Keratinocyte (primary cell): ENCODE data around the gene DCDC2C. TPM values are rescaled to one million over a fixed set of nuclear protein-coding genes. Genes with fewer than 3 reads are reported as not detected.
A peak's percentile ranks its signal among the peaks of the same experiment; 100 is the strongest.
"Not testable (repeated sequence)": the region's sequence is repeated elsewhere in the genome, so short reads cannot be mapped to it uniquely, and the experiment has no call there.

Experiments
- DNase-seq: peaks from one replicate; pipeline ENCODE4 v3.0.0-alpha.2; 2011; ENCODE audit warnings: low read depth, missing footprints, low spot score
- FAIRE-seq: peaks from 2 replicates; lab custom pipeline; 2011; peaks lifted over from hg19 to GRCh38; lab: Jason Lieb, UNC
- H2AFZ ChIP-seq: 2 replicates; pipeline ENCODE4 v1.6.0; 2012; ENCODE audit warnings: low read length, control low read depth, inconsistent platforms; ENCODE audit not compliant: control insufficient read depth
- H3K27ac ChIP-seq: 2 replicates; pipeline ENCODE4 v1.5.1; 2011; ENCODE audit warnings: low read length; ENCODE audit not compliant: control insufficient read depth, insufficient read depth
- H3K27me3 ChIP-seq: 3 replicates; pipeline ENCODE4 v1.6.0; 2011; ENCODE audit warnings: low read length; ENCODE audit not compliant: control insufficient read depth, insufficient read depth; ENCODE audit errors: extremely low read depth
- H3K36me3 ChIP-seq, 2 experiments: 2 replicates in 1 of 2; 3 replicates in 1 of 2; pipeline ENCODE4 v1.5.1; 2011; ENCODE audit warnings: low read length in 2 of 2, mild to moderate bottlenecking in 1 of 2; ENCODE audit not compliant: control insufficient read depth in 2 of 2, insufficient read depth in 2 of 2; ENCODE audit errors: extremely low read depth in 1 of 2
- H3K4me1 ChIP-seq: 3 replicates; pipeline ENCODE4 v1.5.1; 2011; ENCODE audit warnings: low read length; ENCODE audit not compliant: control insufficient read depth, insufficient read depth; ENCODE audit errors: extremely low read depth
- H3K4me2 ChIP-seq: 3 replicates; pipeline ENCODE4 v1.6.0; 2011; ENCODE audit warnings: low read depth, low read length; ENCODE audit not compliant: control insufficient read depth, insufficient read depth; ENCODE audit errors: extremely low read depth
- H3K4me3 ChIP-seq, 3 experiments: fragments of 200-600 bp in 1 of 3; sonication (generic) in 1 of 3; 2 replicates in 2 of 3; 3 replicates in 1 of 3; pipeline ENCODE4 v1.5.1; 2011 to 2016; ENCODE audit warnings: low read length in 3 of 3, mild to moderate bottlenecking in 3 of 3, control low read depth in 2 of 3, inconsistent platforms in 1 of 3, low read depth in 1 of 3, mixed read lengths in 1 of 3, mixed run types in 1 of 3, moderate library complexity in 1 of 3; ENCODE audit not compliant: control insufficient read depth in 2 of 3, insufficient read depth in 2 of 3; ENCODE audit errors: extremely low read depth in 1 of 3
- H3K79me2 ChIP-seq: 2 replicates; pipeline ENCODE4 v1.6.0; 2012; ENCODE audit warnings: low read length; ENCODE audit not compliant: control insufficient read depth, insufficient read depth
- H3K9ac ChIP-seq: 3 replicates; pipeline ENCODE4 v1.6.0; 2011; ENCODE audit warnings: low read length; ENCODE audit not compliant: control insufficient read depth, insufficient read depth; ENCODE audit errors: extremely low read depth
- H3K9me1 ChIP-seq: 3 replicates; pipeline ENCODE4 v1.6.0; 2011; ENCODE audit warnings: low read length; ENCODE audit not compliant: control insufficient read depth, insufficient read depth; ENCODE audit errors: extremely low read depth
- H3K9me3 ChIP-seq: 2 replicates; pipeline ENCODE4 v1.5.1; 2012; ENCODE audit warnings: low read depth, low read length; ENCODE audit not compliant: control insufficient read depth
- H4K20me1 ChIP-seq: 3 replicates; pipeline ENCODE4 v1.6.0; 2011; ENCODE audit warnings: low read length; ENCODE audit not compliant: control insufficient read depth, insufficient read depth; ENCODE audit errors: extremely low read depth
- CTCF ChIP-seq, 3 experiments: IDR thresholded peaks in 1 of 3; conservative IDR thresholded peaks in 1 of 3; optimal IDR thresholded peaks in 1 of 3; 2 replicates in 2 of 3; 3 replicates in 1 of 3; pipeline versions ENCODE3 to v1.5.1; 2011; ENCODE audit warnings: low read length in 3 of 3, mild to moderate bottlenecking in 3 of 3, moderate library complexity in 2 of 3, control low read depth in 1 of 3, inconsistent platforms in 1 of 3; ENCODE audit not compliant: insufficient read depth in 2 of 3; ENCODE audit errors: extremely low read depth in 1 of 3
- EZH2 ChIP-seq: IDR thresholded peaks from one replicate; pipeline ENCODE4 v1.6.1; 2012; ENCODE audit warnings: inconsistent platforms, mild to moderate bottlenecking, low read length, moderate library complexity
- dilution Hi-C: fragments of 300-500 bp; cut with MboI; formaldehyde crosslinking; loops from one replicate; pipeline ENCODE4 v1.7.0; 2020; ENCODE audit warnings: low sequenced_read_pairs; ENCODE audit not compliant: extremely low pct_ligation_motif_present
- polyA plus RNA-seq, 5 experiments: library from polyadenylated mRNA; depleted of rRNA in 3 of 5; stranded (reverse) in 3 of 5; stranded (forward) in 1 of 5; unstranded in 1 of 5; fragments of >200 nt; gene quantifications; 1 replicate in 1 of 5; 2 replicates in 3 of 5; 3 replicates in 1 of 5; pipeline versions ENCODE4 v1.2.1 to v1.2.3, GENCODE V29; 2011 to 2012; ENCODE audit warnings: missing spikeins in 2 of 5, low read depth in 1 of 5, low replicate concordance in 1 of 5

The DCDC2C gene
- polyA plus RNA-seq, 1 donor (not counting 4 experiments of a cell fraction or from before 2014, with no cell fraction given): not detected

DNA sequence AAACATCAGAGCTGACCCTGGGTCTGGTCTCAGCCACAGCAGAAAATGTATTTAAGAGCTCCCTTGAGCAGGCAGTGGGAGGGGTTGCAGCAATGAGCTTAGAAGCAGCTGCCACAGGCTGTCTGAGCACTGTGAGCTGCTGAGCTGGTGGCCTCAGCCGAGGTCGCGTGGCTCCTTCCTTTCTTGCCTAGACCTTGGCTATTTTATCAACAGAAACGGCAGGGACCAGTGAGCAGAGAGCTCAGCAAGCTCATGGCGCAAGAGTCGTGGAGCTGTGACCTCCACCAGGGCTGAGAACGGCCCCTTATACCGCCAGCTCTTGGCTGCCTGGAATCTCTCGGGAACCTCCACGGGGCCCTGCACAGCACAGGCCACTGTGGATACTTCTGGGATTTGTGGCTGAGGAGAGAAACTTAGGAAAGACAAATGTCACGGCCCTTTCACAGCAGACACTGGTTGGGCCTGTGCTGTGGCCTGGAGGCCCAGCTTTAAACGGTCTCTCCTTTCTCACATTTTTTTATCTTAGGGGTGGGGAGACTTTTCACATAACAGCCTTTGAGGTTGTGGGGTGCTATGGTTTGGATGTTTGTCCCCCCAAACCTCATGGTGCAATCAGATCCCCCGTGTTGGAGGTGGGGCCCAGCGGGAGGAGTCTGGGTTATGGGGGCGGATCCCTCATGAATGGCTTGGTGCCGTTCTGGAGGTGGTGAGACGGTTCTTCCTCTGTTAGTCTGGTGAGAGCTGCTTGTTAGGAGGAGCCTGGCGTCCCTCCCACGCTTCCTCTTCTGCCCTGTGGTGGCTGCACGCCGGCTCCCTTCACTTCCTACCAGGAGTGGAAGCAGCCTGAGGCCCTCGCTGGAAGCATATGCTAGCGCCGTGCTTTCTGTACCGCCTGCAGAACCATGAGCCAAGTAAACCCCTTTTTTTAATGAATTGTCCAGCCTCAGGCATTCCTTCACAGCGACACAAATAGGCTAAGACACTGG lies 43.6 kb upstream of the DCDC2C start:
- dilution Hi-C loops: no loop called here
- FAIRE-seq: no peak

GRCh38 chr2:3660640-3661039 lies 42.7 kb upstream of the DCDC2C start:
- H3K27me3 ChIP-seq, H4K20me1 ChIP-seq, H2AFZ ChIP-seq, H3K9me1 ChIP-seq, H3K36me3 ChIP-seq, H3K9ac ChIP-seq, FAIRE-seq, H3K4me3 ChIP-seq, H3K79me2 ChIP-seq, H3K9me3 ChIP-seq, dilution Hi-C loops, H3K4me2 ChIP-seq: not testable (repeated sequence)
- Histone ChIP-seq H3K4me1 (peaks cover 16% of the 10 kb centered on the region), H3K27ac (peak overlapping the region; percentile 57)
- peak; percentile 44 for DNase-seq

More for the DNA sequence above, 43.6 kb upstream of the DCDC2C start:
- Histone ChIP-seq H3K9ac (no peak overlapping the region), H3K79me2 (no peaks in the 10 kb centered on the region), H4K20me1 (no peaks in the 10 kb centered on the region), H3K4me1 (peaks cover 16% of the 10 kb centered on the region), H3K36me3 (no peaks in the 10 kb centered on the region), H3K27me3 (no peaks in the 10 kb centered on the region), H3K27ac (peak overlapping the region; percentile 57), H3K4me3 (no peak overlapping the region), H3K9me1 (no peaks in the 10 kb centered on the region), H2AFZ (no peak overlapping the region), H3K4me2 (no peak overlapping the region), H3K9me3 (peaks cover 2% of the 10 kb centered on the region)
- DNase-seq: no peak
- TF ChIP-seq EZH2 (no peak), CTCF (optimal IDR thresholded peaks at IDR 0.05 in 1 of 3, IDR thresholded peaks at IDR 0.05 in 1 of 3, conservative IDR thresholded peaks at IDR 0.05 in 1 of 3; ENCODE audit: extremely low read depth in 1 of 3, insufficient read depth in 2 of 3, low read length in 3 of 3) (no peak)
